ENCODE results near the gene B3GNT9. TPM values are rescaled to one million over a fixed set of nuclear protein-coding genes. Genes with fewer than 3 reads are reported as not detected.

The B3GNT9 gene
- total RNA-seq, 1 experiment from 2014 or later, result 3.8 TPM

DNA sequence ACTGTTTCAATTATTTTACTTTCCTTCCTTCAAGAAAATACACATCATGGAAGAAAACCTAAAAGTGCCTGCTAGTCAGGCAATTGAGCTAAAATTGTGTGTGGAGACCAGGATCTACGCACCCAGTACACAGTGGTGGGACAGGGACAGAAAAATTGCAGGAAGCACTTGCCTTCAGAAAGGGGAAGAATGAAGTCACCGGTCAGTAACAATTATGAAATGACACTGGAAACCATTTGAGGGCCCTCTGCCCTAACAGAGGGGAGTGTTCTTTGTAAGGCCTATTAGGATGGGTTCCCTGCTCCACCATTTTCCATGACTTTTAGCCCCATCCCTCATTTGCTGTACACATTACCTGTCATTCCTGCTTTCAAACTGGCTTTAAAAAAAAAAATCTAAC is 45.6 kb downstream of the B3GNT9 start:
- H4K20me1 ChIP-seq (ENCODE audit: insufficient read depth), result peaks cover 5% of the 10 kb centered on the region; the same call in 1 of the 2 replicates
- H3K4me3 ChIP-seq (replicated peaks in 1 of 2; ENCODE audit: low read depth in 1 of 2, low read length in 2 of 2), result no peak overlapping the region
- H3K27me3 ChIP-seq (ENCODE audit: insufficient read depth, low read length), result no peaks in the 10 kb centered on the region
- ChIA-PET RAD21 (ENCODE audit: low non-redundant PET in 1 of 2, low total read pairs in 2 of 2, uncharacterized antibody in 2 of 2, unreplicated experiment in 2 of 2) (no interaction called here), POLR2A (interaction anchor here (1.1 kb wide), 1 partner anchor 10 kb away, joined by 3 read pairs; no protein-coding TSS in a partner anchor), CTCF (interaction anchor here (1.1 kb wide), 1 partner anchor 10 kb away, joined by 3 read pairs; no protein-coding TSS in a partner anchor)
- no peak overlapping the region for H3K9ac ChIP-seq (ENCODE audit: low read length)
- no peak for ATAC-seq
- H3K4me1 ChIP-seq (ENCODE audit: control insufficient read depth in 1 of 2, insufficient read depth in 2 of 2, low read length in 2 of 2), result peaks cover 3 to 14% of the 10 kb centered on the region in 2 experiments; a peak in 3 of 4 replicates
- no peak overlapping the region for H3K4me2 ChIP-seq (ENCODE audit: low read length)
- H3K27ac ChIP-seq (ENCODE audit: low read depth, low read length), result no peak overlapping the region
- intact Hi-C loops (cut with micrococcal nuclease), result loop anchor here (10.0 kb wide), 1 partner anchor 210 kb away; no protein-coding TSS in a partner anchor
- no peaks in the 10 kb centered on the region for H3K9me2 ChIP-seq (ENCODE audit: insufficient read depth)
- H3K9me3 ChIP-seq (ENCODE audit: control insufficient read depth in 1 of 2, insufficient read depth in 1 of 2, low read depth in 1 of 2, low read length in 2 of 2), result no peaks in the 10 kb centered on the region
- peaks cover 5% of the 10 kb centered on the region for H3K79me2 ChIP-seq (ENCODE audit: insufficient read depth, low read length)
- TF ChIP-seq JUND (IDR thresholded peaks at IDR 0.05) (no peak), RAD21 (IDR thresholded peaks at IDR 0.05; ENCODE audit: low read depth) (no peak), EZH2 (IDR thresholded peaks at IDR 0.05) (no peak), POLR2A (IDR thresholded peaks at IDR 0.05; ENCODE audit: borderline replicate concordance, extremely low read depth, insufficient read depth, insufficient read length) (no peak), SP1 (IDR thresholded peaks at IDR 0.05; ENCODE audit: low read depth) (no peak), EGR1 (IDR thresholded peaks at IDR 0.05; ENCODE audit: low read depth) (no peak), SRF (IDR thresholded peaks at IDR 0.05; ENCODE audit: low read depth) (no peak), ZNF274 (IDR thresholded peaks at IDR 0.05; ENCODE audit: low read depth, low read length) (no peak), EZH2phosphoT487 (IDR thresholded peaks at IDR 0.05; ENCODE audit: borderline replicate concordance) (no peak), CBX3 (IDR thresholded peaks at IDR 0.05; ENCODE audit: low read depth) (no peak), ZFX (IDR thresholded peaks at IDR 0.05) (no peak), SIN3A (IDR thresholded peaks at IDR 0.05; ENCODE audit: low read depth) (no peak)
- TF ChIP-seq, protein P1, sequence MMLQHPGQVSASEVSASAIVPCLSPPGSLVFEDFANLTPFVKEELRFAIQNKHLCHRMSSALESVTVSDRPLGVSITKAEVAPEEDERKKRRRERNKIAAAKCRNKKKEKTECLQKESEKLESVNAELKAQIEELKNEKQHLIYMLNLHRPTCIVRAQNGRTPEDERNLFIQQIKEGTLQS (IDR thresholded peaks at IDR 0.05), result no peak
- TF ChIP-seq, protein P2, sequence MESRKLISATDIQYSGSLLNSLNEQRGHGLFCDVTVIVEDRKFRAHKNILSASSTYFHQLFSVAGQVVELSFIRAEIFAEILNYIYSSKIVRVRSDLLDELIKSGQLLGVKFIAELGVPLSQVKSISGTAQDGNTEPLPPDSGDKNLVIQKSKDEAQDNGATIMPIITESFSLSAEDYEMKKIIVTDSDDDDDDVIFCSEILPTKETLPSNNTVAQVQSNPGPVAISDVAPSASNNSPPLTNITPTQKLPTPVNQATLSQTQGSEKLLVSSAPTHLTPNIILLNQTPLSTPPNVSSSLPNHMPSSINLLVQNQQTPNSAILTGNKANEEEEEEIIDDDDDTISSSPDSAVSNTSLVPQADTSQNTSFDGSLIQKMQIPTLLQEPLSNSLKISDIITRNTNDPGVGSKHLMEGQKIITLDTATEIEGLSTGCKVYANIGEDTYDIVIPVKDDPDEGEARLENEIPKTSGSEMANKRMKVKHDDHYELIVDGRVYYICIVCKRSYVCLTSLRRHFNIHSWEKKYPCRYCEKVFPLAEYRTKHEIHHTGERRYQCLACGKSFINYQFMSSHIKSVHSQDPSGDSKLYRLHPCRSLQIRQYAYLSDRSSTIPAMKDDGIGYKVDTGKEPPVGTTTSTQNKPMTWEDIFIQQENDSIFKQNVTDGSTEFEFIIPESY (IDR thresholded peaks at IDR 0.05; ENCODE audit: extremely low read depth, insufficient replicate concordance, low read length), result no peak
- TF ChIP-seq, protein P3, sequence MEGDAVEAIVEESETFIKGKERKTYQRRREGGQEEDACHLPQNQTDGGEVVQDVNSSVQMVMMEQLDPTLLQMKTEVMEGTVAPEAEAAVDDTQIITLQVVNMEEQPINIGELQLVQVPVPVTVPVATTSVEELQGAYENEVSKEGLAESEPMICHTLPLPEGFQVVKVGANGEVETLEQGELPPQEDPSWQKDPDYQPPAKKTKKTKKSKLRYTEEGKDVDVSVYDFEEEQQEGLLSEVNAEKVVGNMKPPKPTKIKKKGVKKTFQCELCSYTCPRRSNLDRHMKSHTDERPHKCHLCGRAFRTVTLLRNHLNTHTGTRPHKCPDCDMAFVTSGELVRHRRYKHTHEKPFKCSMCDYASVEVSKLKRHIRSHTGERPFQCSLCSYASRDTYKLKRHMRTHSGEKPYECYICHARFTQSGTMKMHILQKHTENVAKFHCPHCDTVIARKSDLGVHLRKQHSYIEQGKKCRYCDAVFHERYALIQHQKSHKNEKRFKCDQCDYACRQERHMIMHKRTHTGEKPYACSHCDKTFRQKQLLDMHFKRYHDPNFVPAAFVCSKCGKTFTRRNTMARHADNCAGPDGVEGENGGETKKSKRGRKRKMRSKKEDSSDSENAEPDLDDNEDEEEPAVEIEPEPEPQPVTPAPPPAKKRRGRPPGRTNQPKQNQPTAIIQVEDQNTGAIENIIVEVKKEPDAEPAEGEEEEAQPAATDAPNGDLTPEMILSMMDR (IDR thresholded peaks at IDR 0.05 in 2 of 3, conservative IDR thresholded peaks at IDR 0.05 in 1 of 3; ENCODE audit: borderline replicate concordance in 1 of 3, insufficient read depth in 1 of 3, low read depth in 2 of 3, low read length in 2 of 3), result no peak
- no peak overlapping the region for H2AFZ ChIP-seq (ENCODE audit: low read depth, low read length, poor library complexity, severe bottlenecking)
- H3K36me3 ChIP-seq (ENCODE audit: control insufficient read depth in 1 of 2, insufficient read depth in 2 of 2, low read length in 2 of 2), result peaks cover 2 to 4% of the 10 kb centered on the region in 2 experiments; a peak in 2 of 4 replicates
- no TSS peak for BruUV-seq (replicated peaks)
- no peak for DNase-seq (ENCODE audit: low read depth, low spot score)

Data from HCT116 (cell line).